Kidney epithelial cell (primary cell): ENCODE measurements around the gene FBXW8. TPM values are rescaled to one million over a fixed set of nuclear protein-coding genes. Genes with fewer than 3 reads are reported as not detected.

Experiments
- DNase-seq: peaks from one replicate; pipeline ENCODE4 v3.0.0-alpha.2; 2010; ENCODE audit warnings: low read depth
- H3K27me3 ChIP-seq: 2 replicates; pipeline ENCODE4 v1.6.0; 2011; ENCODE audit warnings: low read length; ENCODE audit not compliant: control insufficient read depth, insufficient read depth
- H3K36me3 ChIP-seq: 2 replicates; pipeline ENCODE4 v1.5.1; 2011; ENCODE audit warnings: low read length; ENCODE audit not compliant: control insufficient read depth, insufficient read depth
- H3K4me3 ChIP-seq: 2 replicates; pipeline ENCODE4 v1.5.1; 2011; ENCODE audit warnings: low read depth, mild to moderate bottlenecking, control low read depth, low read length
- total RNA-seq: library from RNA; depleted of rRNA; stranded (reverse); fragments of >200 nt; gene quantifications from 2 replicates; pipeline ENCODE4 v1.2.3, GENCODE V29; 2015
- TF ChIP-seq, protein P1 (sequence below): IDR thresholded peaks from 2 replicates; pipeline ENCODE4 v1.5.1; 2011; ENCODE audit warnings: mild to moderate bottlenecking, moderate library complexity, low read length, control low read depth, inconsistent platforms; ENCODE audit not compliant: insufficient read depth, poor library complexity, severe bottlenecking

The FBXW8 gene
- total RNA-seq, 1 donor from 2014 or later, result 25.4 TPM

DNA sequence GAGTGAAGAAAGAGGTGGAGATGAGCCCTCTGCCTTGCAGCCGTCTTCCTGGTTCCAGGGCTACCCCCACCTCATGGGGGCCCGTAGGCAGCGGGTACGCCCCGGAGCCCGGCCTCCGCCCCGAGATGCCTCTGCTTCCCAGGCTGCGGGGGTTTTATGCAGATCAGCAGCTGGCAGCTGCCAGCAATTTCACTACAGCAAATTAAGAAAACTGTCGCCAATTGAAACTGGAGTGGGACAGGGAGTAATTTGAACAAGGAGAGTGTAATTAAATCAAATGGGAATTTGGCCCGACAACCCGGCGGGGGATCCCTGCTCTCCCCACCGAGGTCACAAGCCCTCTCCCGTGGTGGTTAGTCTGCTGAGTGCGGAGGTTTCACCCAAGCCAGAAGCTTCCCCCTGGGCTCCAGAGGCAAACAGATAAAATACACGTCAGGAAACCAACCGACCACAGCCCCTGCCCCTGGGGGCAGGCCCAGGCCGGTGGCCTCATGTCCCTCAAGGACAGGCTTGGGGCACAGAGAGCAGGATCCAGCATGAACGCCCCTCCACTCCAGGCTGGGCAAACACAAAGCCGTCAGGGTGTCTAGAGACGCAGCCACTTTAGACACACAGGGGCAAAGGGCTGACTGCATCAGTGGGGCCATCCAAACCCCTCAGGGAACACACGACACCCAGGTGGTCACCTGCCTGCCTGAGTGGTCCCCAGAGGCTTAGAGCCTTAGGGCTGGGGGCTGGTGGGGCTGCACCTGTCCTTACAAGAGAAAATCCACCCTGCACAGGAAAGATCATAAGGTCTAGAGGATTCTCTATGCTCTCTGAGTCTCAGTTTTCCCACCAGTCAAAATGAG, 134.6 kb downstream of the FBXW8 start:
- no peak for DNase-seq
- TF ChIP-seq, protein P1, sequence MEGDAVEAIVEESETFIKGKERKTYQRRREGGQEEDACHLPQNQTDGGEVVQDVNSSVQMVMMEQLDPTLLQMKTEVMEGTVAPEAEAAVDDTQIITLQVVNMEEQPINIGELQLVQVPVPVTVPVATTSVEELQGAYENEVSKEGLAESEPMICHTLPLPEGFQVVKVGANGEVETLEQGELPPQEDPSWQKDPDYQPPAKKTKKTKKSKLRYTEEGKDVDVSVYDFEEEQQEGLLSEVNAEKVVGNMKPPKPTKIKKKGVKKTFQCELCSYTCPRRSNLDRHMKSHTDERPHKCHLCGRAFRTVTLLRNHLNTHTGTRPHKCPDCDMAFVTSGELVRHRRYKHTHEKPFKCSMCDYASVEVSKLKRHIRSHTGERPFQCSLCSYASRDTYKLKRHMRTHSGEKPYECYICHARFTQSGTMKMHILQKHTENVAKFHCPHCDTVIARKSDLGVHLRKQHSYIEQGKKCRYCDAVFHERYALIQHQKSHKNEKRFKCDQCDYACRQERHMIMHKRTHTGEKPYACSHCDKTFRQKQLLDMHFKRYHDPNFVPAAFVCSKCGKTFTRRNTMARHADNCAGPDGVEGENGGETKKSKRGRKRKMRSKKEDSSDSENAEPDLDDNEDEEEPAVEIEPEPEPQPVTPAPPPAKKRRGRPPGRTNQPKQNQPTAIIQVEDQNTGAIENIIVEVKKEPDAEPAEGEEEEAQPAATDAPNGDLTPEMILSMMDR, result no peak
- H3K27me3 ChIP-seq, result peaks cover 15% of the 10 kb centered on the region
- no peaks in the 10 kb centered on the region for H3K36me3 ChIP-seq
- no peak overlapping the region for H3K4me3 ChIP-seq

DNA sequence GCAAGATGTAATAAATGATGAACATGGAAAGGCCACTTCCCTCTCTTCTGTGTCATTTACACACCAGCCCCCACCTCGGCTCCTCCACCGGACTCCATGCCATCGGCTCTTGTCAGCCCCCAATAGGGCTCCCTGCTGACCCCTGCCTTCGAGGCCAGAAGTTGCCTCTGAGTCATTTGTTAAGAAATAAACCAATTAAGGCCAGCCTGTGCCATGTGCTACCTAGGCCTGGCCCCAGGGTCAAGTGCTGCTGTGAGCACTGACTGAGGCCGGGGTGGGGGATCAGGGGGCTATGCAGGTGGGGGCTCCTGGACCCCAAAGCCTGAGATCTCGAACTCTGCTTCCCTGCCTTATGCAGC, 135.2 kb downstream of the FBXW8 start:
- H3K36me3 ChIP-seq, result no peaks in the 10 kb centered on the region
- TF ChIP-seq, protein P1, result no peak
- peaks cover 15% of the 10 kb centered on the region for H3K27me3 ChIP-seq
- H3K4me3 ChIP-seq, result no peak overlapping the region
- no peak for DNase-seq

DNA sequence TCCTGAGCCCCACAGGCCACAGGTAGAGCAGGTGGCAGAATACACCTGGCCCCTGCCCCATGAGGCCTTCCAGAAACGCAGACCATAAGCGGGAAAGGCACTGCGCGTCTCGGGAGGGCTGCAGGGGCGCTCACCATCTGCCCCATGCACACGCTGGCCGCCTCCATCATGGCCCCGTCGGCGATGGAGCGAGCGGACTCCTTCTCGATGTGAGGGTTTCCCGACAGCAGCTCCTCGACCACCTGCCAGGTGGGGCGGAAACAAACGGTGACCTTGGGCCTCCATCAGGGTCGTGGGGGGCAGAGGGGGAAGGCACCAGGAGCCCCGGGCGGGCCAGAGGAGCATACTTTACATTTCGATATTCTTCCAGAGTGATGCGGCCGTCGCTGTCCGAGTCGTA, 135.7 kb downstream of the FBXW8 start:
- H3K36me3 ChIP-seq, result no peaks in the 10 kb centered on the region
- TF ChIP-seq, protein P1, result no peak
- DNase-seq, result no peak
- H3K27me3 ChIP-seq, result peaks cover 15% of the 10 kb centered on the region
- H3K4me3 ChIP-seq, result no peak overlapping the region

DNA sequence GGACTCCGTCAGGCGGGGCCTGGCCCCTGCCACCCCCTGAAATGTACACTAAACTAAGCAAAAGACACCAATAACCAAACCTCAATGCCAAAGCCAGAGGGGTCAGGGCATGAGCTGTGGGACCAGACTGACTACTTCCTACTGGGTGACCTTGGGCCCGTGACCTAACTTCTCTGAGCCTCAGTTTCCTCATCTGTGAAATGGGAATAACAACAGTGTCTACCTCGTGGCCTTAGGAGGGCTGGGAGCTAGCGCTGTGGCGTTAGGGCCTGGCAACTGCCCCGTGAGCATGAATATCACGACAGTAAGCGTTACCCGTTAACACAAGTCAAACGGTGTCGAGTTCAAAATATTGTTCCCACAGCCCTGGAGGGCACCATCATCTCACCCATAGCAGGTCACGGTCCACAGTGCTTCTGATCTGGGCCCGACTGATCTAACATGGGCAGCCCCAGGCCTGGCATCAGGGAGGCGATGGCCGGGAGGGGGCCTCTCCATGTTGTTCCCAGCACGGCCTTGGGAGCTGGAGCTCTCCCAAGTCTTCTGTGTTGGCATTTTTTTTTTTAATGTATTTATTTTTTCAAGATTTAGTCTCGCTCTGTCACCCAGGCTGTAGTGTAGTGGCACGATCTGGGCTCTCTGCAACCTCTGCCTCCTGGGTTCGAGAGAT, 136.2 kb downstream of the FBXW8 start:
- no peaks in the 10 kb centered on the region for H3K36me3 ChIP-seq
- peaks cover 15% of the 10 kb centered on the region for H3K27me3 ChIP-seq
- no peak for DNase-seq
- TF ChIP-seq, protein P1, result no peak
- no peak overlapping the region for H3K4me3 ChIP-seq

DNA sequence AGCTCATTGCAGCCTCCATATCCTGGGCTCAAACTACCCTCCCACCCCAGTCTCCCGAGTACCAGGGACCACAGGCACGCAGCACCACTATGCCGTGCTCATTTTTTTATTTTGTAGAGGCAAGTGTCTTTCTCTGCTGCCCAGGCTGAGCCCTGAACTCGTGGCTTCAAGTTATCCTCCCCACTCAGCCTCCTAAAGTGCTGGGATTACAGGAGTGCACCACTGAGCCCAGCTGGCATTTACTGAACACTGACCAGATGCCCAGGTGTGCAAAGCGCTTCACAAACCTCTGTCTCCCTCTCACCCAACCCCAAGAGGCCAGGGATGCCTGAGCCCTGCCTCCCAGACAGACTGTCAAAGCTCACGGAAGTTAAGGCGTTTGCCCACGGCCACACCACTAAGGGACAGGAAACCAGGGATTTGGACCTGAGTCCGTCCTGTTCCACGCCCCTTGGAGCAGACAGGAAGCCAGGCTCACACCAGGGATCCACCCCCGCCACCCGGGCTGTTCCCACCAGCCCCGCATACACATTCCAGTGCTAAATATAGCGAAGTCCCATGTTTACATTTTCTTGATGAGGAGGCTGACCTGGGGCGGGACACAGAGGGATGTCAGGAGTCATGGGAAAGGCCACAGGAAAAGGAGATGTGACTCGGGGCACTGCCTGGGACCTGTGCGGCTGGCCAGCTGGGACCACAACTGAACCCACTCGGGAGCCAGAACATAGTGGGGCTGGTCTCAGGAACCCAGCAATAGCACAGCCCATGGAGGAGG, 137.2 kb downstream of the FBXW8 start:
- DNase-seq, result no peak
- Histone ChIP-seq H3K4me3 (no peak overlapping the region), H3K36me3 (no peaks in the 10 kb centered on the region), H3K27me3 (peaks cover 18% of the 10 kb centered on the region)
- TF ChIP-seq, protein P1, result no peak
